WTC11 (cell line): Measurements from ENCODE around the gene CDH22. TPM values are rescaled to one million over a fixed set of nuclear protein-coding genes. Genes with fewer than 3 reads are reported as not detected.

Source experiments
- ATAC-seq: fragments of 200-7000 bp; cut with Tn5 transposase; 2 replicates; pipeline ENCODE4 v1.10.0; 2021; ENCODE audit warnings: mild to moderate bottlenecking, moderate library complexity
- CTCF ChIA-PET: fragments of 300-600 bp; sonication (Branson Sonifier 250); formaldehyde crosslinking; loops from one replicate; lab custom pipeline; 2021; ENCODE audit warnings: antibody characterized with exemption; lab: Charles Lee
- POLR2A ChIA-PET: fragments of 350-600 bp; sonication (Branson Sonifier 250); formaldehyde crosslinking; loops from one replicate; lab custom pipeline; 2021; ENCODE audit warnings: antibody characterized with exemption; lab: Charles Lee
- DNase-seq: peaks from one replicate; pipeline ENCODE4 v3.0.0; 2021; ENCODE audit warnings: low spot score
- H3K27ac Mint-ChIP-seq: 2 replicates; pipeline ENCODE4 v1.8.0; 2021; ENCODE audit warnings: mixed read lengths
- H3K27me3 Mint-ChIP-seq: 2 replicates; pipeline ENCODE4 v1.8.0; 2021; ENCODE audit warnings: low read depth, mild to moderate bottlenecking, moderate library complexity, mixed read lengths
- H3K36me3 Mint-ChIP-seq: 2 replicates; pipeline ENCODE4 v1.8.0; 2021; ENCODE audit warnings: mixed read lengths
- H3K4me1 Mint-ChIP-seq: 2 replicates; pipeline ENCODE4 v1.8.0; 2022; ENCODE audit warnings: mixed read lengths
- H3K4me3 Mint-ChIP-seq: 2 replicates; pipeline ENCODE4 v1.8.0; 2021; ENCODE audit warnings: mild to moderate bottlenecking, moderate library complexity, mixed read lengths
- H3K9me3 Mint-ChIP-seq: 2 replicates; pipeline ENCODE4 v1.8.0; 2021; ENCODE audit warnings: mixed read lengths
- ESRRA ChIP-seq: sonication (generic); formaldehyde crosslinking; IDR thresholded peaks from 2 replicates; pipeline ENCODE4 v1.8.1; 2022; ENCODE audit warnings: mild to moderate bottlenecking, missing genetic modification reagents, borderline replicate concordance
- ETV6 ChIP-seq: sonication (generic); formaldehyde crosslinking; IDR thresholded peaks from 2 replicates; pipeline ENCODE4 v1.8.1; 2022; ENCODE audit warnings: mild to moderate bottlenecking, missing genetic modification reagents
- FOXK1 ChIP-seq: sonication (generic); formaldehyde crosslinking; IDR thresholded peaks from 2 replicates; pipeline ENCODE4 v1.8.0; 2022; ENCODE audit warnings: mild to moderate bottlenecking, moderate library complexity, missing genetic modification reagents
- GABPB1 ChIP-seq: sonication (generic); formaldehyde crosslinking; IDR thresholded peaks from 2 replicates; pipeline ENCODE4 v1.8.1; 2023; ENCODE audit warnings: mild to moderate bottlenecking, missing genetic modification reagents
- GTF2I ChIP-seq: fragments of 250-450 bp; sonication (Bioruptor Pico); conservative IDR thresholded peaks from 2 replicates; pipeline ENCODE4 v1.4.0; 2021; ENCODE audit warnings: mild to moderate bottlenecking
- MYBL2 ChIP-seq: sonication (generic); formaldehyde crosslinking; IDR thresholded peaks from 2 replicates; pipeline ENCODE4 v1.8.1; 2023; ENCODE audit warnings: mild to moderate bottlenecking, moderate library complexity, missing genetic modification reagents
- PRRX2 ChIP-seq: fragments of 250-450 bp; sonication (Bioruptor Pico); IDR thresholded peaks from 2 replicates; pipeline ENCODE4 v1.8.0; 2021; ENCODE audit warnings: mild to moderate bottlenecking
- TEAD1 ChIP-seq: sonication (generic); formaldehyde crosslinking; IDR thresholded peaks from 2 replicates; pipeline ENCODE4 v1.8.0; 2022; ENCODE audit warnings: mild to moderate bottlenecking, missing genetic modification reagents
- TEAD4 ChIP-seq: sonication (generic); formaldehyde crosslinking; IDR thresholded peaks from 2 replicates; pipeline ENCODE4 v1.8.0; 2022; ENCODE audit warnings: mild to moderate bottlenecking, missing genetic modification reagents
- TP53 ChIP-seq: sonication (generic); formaldehyde crosslinking; IDR thresholded peaks from 2 replicates; pipeline ENCODE4 v1.8.1; 2023; ENCODE audit warnings: mild to moderate bottlenecking, missing genetic modification reagents
- ZNF121 ChIP-seq: sonication (generic); formaldehyde crosslinking; IDR thresholded peaks from 2 replicates; pipeline ENCODE4 v1.8.0; 2023; ENCODE audit warnings: missing genetic modification reagents
- ZNF138 ChIP-seq: sonication (generic); formaldehyde crosslinking; conservative IDR thresholded peaks from 2 replicates; pipeline ENCODE4 v1.8.1; 2022; ENCODE audit warnings: mild to moderate bottlenecking, moderate library complexity, missing genetic modification reagents
- ZNF219 ChIP-seq: sonication (generic); formaldehyde crosslinking; IDR thresholded peaks from 2 replicates; pipeline ENCODE4 v1.8.0; 2023; ENCODE audit warnings: missing genetic modification reagents, mild to moderate bottlenecking, borderline replicate concordance
- ZNF396 ChIP-seq: fragments of 250-450 bp; sonication (Bioruptor Pico); IDR thresholded peaks from 2 replicates; pipeline ENCODE4 v1.8.0; 2021; ENCODE audit warnings: mild to moderate bottlenecking, moderate library complexity, borderline replicate concordance
- total RNA-seq: library from RNA; stranded (reverse); gene quantifications from 3 replicates; pipeline ENCODE4 v1.2.3, GENCODE V29; 2021
- TF ChIP-seq, protein P1 (sequence below): sonication (generic); formaldehyde crosslinking; conservative IDR thresholded peaks from 2 replicates; pipeline ENCODE4 v1.8.1; 2023; ENCODE audit warnings: mild to moderate bottlenecking, low read depth, missing genetic modification reagents, moderate library complexity
- TF ChIP-seq, protein P2 (sequence below): sonication (generic); formaldehyde crosslinking; IDR thresholded peaks from 2 replicates; pipeline ENCODE4 v1.8.1; 2023; ENCODE audit warnings: mild to moderate bottlenecking, missing genetic modification reagents
- TF ChIP-seq, protein P3 (sequence below): sonication (generic); formaldehyde crosslinking; IDR thresholded peaks from 2 replicates; pipeline ENCODE4 v1.8.0; 2023; ENCODE audit warnings: missing genetic modification reagents, mild to moderate bottlenecking, borderline replicate concordance
- TF ChIP-seq, protein P4 (sequence below): sonication (generic); formaldehyde crosslinking; IDR thresholded peaks from 2 replicates; pipeline ENCODE4 v1.8.1; 2022; ENCODE audit warnings: low read depth, missing genetic modification reagents, borderline replicate concordance

Gene CDH22
- total RNA-seq, 1 experiment from 2014 or later, result 0.13 TPM

DNA sequence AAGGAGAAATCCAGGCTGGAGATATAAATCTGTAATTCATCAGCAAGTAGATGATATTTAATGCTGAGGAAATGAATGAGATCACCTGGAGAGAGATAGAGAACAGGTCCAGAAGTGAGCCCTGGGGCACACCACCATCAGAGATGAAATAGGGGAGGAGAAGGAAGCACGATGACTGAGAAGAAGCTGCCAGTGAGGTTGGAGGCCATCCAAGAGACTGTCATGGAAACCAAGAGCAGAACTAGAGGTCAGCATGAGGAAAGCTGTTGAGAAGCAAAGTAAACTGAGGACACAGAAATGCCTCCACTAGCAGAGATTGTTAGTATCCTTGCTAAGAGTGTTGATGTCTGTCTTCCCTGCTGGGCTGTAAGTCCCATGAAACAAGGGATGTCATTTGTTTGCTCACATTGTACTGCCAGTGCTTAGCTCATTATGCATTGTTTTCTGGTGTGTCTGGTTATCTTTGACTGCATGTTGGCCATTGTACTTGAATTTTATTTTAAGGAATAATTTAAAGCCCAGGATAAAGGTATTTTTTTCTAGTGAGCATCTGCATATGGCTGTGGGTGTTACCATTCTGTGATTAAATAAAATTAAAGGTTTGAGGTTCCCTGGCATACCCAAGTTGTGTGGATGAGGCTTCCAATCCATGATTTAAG, 35.8 kb downstream of the CDH22 start:
- no peak for ATAC-seq
- H3K36me3 Mint-ChIP-seq, result no peaks in the 10 kb centered on the region
- TF ChIP-seq ZNF396 (CRISPR knock-in tag) (no peak), FOXK1 (no peak), ZNF219 (CRISPR knock-in tag) (no peak), TEAD1 (CRISPR knock-in tag) (no peak), ZNF121 (CRISPR knock-in tag) (no peak), ZNF138 (no peak), TP53 (CRISPR knock-in tag) (no peak), GABPB1 (CRISPR knock-in tag) (no peak), ESRRA (CRISPR knock-in tag) (no peak), PRRX2 (CRISPR knock-in tag) (no peak), ETV6 (CRISPR knock-in tag) (no peak), GTF2I (CRISPR knock-in tag) (no peak), MYBL2 (no peak), TEAD4 (CRISPR knock-in tag) (no peak)
- TF ChIP-seq, protein P1, sequence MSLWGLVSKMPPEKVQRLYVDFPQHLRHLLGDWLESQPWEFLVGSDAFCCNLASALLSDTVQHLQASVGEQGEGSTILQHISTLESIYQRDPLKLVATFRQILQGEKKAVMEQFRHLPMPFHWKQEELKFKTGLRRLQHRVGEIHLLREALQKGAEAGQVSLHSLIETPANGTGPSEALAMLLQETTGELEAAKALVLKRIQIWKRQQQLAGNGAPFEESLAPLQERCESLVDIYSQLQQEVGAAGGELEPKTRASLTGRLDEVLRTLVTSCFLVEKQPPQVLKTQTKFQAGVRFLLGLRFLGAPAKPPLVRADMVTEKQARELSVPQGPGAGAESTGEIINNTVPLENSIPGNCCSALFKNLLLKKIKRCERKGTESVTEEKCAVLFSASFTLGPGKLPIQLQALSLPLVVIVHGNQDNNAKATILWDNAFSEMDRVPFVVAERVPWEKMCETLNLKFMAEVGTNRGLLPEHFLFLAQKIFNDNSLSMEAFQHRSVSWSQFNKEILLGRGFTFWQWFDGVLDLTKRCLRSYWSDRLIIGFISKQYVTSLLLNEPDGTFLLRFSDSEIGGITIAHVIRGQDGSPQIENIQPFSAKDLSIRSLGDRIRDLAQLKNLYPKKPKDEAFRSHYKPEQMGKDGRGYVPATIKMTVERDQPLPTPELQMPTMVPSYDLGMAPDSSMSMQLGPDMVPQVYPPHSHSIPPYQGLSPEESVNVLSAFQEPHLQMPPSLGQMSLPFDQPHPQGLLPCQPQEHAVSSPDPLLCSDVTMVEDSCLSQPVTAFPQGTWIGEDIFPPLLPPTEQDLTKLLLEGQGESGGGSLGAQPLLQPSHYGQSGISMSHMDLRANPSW, result no peak
- TF ChIP-seq, protein P2, sequence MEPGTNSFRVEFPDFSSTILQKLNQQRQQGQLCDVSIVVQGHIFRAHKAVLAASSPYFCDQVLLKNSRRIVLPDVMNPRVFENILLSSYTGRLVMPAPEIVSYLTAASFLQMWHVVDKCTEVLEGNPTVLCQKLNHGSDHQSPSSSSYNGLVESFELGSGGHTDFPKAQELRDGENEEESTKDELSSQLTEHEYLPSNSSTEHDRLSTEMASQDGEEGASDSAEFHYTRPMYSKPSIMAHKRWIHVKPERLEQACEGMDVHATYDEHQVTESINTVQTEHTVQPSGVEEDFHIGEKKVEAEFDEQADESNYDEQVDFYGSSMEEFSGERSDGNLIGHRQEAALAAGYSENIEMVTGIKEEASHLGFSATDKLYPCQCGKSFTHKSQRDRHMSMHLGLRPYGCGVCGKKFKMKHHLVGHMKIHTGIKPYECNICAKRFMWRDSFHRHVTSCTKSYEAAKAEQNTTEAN (CRISPR knock-in tag), result no peak
- TF ChIP-seq, protein P3, sequence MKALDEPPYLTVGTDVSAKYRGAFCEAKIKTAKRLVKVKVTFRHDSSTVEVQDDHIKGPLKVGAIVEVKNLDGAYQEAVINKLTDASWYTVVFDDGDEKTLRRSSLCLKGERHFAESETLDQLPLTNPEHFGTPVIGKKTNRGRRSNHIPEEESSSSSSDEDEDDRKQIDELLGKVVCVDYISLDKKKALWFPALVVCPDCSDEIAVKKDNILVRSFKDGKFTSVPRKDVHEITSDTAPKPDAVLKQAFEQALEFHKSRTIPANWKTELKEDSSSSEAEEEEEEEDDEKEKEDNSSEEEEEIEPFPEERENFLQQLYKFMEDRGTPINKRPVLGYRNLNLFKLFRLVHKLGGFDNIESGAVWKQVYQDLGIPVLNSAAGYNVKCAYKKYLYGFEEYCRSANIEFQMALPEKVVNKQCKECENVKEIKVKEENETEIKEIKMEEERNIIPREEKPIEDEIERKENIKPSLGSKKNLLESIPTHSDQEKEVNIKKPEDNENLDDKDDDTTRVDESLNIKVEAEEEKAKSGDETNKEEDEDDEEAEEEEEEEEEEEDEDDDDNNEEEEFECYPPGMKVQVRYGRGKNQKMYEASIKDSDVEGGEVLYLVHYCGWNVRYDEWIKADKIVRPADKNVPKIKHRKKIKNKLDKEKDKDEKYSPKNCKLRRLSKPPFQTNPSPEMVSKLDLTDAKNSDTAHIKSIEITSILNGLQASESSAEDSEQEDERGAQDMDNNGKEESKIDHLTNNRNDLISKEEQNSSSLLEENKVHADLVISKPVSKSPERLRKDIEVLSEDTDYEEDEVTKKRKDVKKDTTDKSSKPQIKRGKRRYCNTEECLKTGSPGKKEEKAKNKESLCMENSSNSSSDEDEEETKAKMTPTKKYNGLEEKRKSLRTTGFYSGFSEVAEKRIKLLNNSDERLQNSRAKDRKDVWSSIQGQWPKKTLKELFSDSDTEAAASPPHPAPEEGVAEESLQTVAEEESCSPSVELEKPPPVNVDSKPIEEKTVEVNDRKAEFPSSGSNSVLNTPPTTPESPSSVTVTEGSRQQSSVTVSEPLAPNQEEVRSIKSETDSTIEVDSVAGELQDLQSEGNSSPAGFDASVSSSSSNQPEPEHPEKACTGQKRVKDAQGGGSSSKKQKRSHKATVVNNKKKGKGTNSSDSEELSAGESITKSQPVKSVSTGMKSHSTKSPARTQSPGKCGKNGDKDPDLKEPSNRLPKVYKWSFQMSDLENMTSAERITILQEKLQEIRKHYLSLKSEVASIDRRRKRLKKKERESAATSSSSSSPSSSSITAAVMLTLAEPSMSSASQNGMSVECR (CRISPR knock-in tag), result no peak
- TF ChIP-seq, protein P4, sequence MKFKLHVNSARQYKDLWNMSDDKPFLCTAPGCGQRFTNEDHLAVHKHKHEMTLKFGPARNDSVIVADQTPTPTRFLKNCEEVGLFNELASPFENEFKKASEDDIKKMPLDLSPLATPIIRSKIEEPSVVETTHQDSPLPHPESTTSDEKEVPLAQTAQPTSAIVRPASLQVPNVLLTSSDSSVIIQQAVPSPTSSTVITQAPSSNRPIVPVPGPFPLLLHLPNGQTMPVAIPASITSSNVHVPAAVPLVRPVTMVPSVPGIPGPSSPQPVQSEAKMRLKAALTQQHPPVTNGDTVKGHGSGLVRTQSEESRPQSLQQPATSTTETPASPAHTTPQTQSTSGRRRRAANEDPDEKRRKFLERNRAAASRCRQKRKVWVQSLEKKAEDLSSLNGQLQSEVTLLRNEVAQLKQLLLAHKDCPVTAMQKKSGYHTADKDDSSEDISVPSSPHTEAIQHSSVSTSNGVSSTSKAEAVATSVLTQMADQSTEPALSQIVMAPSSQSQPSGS, result no peak
- ChIA-PET POLR2A (no interaction called here), CTCF (interaction anchor here (1.4 to 1.9 kb wide), 4 partner anchors 19 to 144 kb away, joined by 3 to 10 read pairs (median 5); no protein-coding TSS in a partner anchor)
- H3K27ac Mint-ChIP-seq, result no peak overlapping the region
- H3K4me3 Mint-ChIP-seq, result no peak overlapping the region
- peaks cover 15% of the 10 kb centered on the region for H3K4me1 Mint-ChIP-seq
- H3K9me3 Mint-ChIP-seq, result peaks cover 7% of the 10 kb centered on the region; the same call in 1 of the 2 replicates
- no peak for DNase-seq
- H3K27me3 Mint-ChIP-seq, result no peaks in the 10 kb centered on the region; the same call in 1 of the 2 replicates
